Mesendoderm (in vitro differentiated cells): Measurements from ENCODE around the gene LCP1. TPM values are rescaled to one million over a fixed set of nuclear protein-coding genes. Genes with fewer than 3 reads are reported as not detected.

ENCODE experiments used
- DNase-seq: peaks from one replicate; pipeline ENCODE4 v3.0.0; 2013
- H2AK5ac ChIP-seq: 2 replicates; pipeline ENCODE4 v1.6.1; 2013; ENCODE audit warnings: low read length, inconsistent platforms
- H2BK120ac ChIP-seq: 2 replicates; pipeline ENCODE4 v1.6.1; 2013; ENCODE audit warnings: low read depth, mild to moderate bottlenecking, low read length, moderate library complexity, mixed read lengths
- H2BK15ac ChIP-seq: replicated peaks from 2 replicates; pipeline ENCODE4 v1.6.1; 2013; ENCODE audit warnings: low read depth, mild to moderate bottlenecking, moderate library complexity
- H2BK5ac ChIP-seq: 2 replicates; pipeline ENCODE4 v1.6.1; 2013; ENCODE audit warnings: low read length, inconsistent platforms
- H3K18ac ChIP-seq: 2 replicates; pipeline ENCODE4 v1.6.1; 2013; ENCODE audit warnings: mild to moderate bottlenecking, low read length, mixed read lengths
- H3K23ac ChIP-seq: one replicate; pipeline ENCODE4 v1.6.1; 2013; ENCODE audit warnings: low read length
- H3K27ac ChIP-seq: 2 replicates; pipeline ENCODE4 v1.5.1; 2013; ENCODE audit warnings: low read depth, mild to moderate bottlenecking, inconsistent platforms, low read length, moderate library complexity
- H3K27me3 ChIP-seq: 2 replicates; pipeline ENCODE4 v1.6.1; 2013; ENCODE audit warnings: low read length, control low read depth, mild to moderate bottlenecking, inconsistent platforms; ENCODE audit not compliant: insufficient read depth, poor library complexity
- H3K36me3 ChIP-seq: 2 replicates; pipeline ENCODE4 v1.6.1; 2013; ENCODE audit warnings: low read length, inconsistent platforms; ENCODE audit not compliant: control insufficient read depth, insufficient read depth
- H3K4ac ChIP-seq: one replicate; pipeline ENCODE4 v1.6.1; 2013; ENCODE audit warnings: low read depth, mild to moderate bottlenecking, low read length, moderate library complexity
- H3K4me1 ChIP-seq: 2 replicates; pipeline ENCODE4 v1.6.1; 2013; ENCODE audit warnings: low read depth, low read length, inconsistent platforms; ENCODE audit not compliant: control insufficient read depth
- H3K4me2 ChIP-seq: 2 replicates; pipeline ENCODE4 v1.6.1; 2013; ENCODE audit warnings: low read length
- H3K4me3 ChIP-seq: 2 replicates; pipeline ENCODE4 v1.5.1; 2013; ENCODE audit warnings: mild to moderate bottlenecking, low read length
- H3K56ac ChIP-seq: one replicate; pipeline ENCODE4 v1.6.1; 2013; ENCODE audit warnings: low read length
- H3K79me1 ChIP-seq: 2 replicates; pipeline ENCODE4 v1.6.1; 2013; ENCODE audit warnings: low read length, inconsistent platforms
- H3K79me2 ChIP-seq: 2 replicates; pipeline ENCODE4 v1.6.1; 2013; ENCODE audit warnings: mild to moderate bottlenecking, low read length; ENCODE audit not compliant: control insufficient read depth, insufficient read depth
- H3K9ac ChIP-seq: 2 replicates; pipeline ENCODE4 v1.6.1; 2013; ENCODE audit warnings: low read length, inconsistent platforms
- H4K5ac ChIP-seq: one replicate; pipeline ENCODE4 v1.6.1; 2013; ENCODE audit warnings: low read length
- H4K8ac ChIP-seq: one replicate; pipeline ENCODE4 v1.6.1; 2013; ENCODE audit warnings: low read depth, mild to moderate bottlenecking, control low read depth, low read length, moderate library complexity
- WGBS: extraction: QIAGEN DNeasy Blood & Tissue Kit; methylation state at CpG from one replicate; pipeline ENCODE4 v1.1.7; 2013; ENCODE audit warnings: low lambda C conversion rate, missing lambda C conversion rate; ENCODE audit not compliant: insufficient coverage; ENCODE audit errors: extremely low coverage; 5-methylcytosine and 5-hydroxymethylcytosine counted together
- small RNA-seq: library from polyadenylated mRNA; stranded (forward); fragments of <200 nt; extraction: miRNeasy Mini kit (QIAGEN cat#:217004); gene quantifications from one replicate; pipeline ENCODE3, GENCODE V24; 2013; ENCODE audit not compliant: insufficient read depth

LCP1 gene

GRCh38 chr13:46079770-46080169, 102.2 kb downstream of the LCP1 start:
- no peak overlapping the region for H3K18ac ChIP-seq
- no peaks in the 10 kb centered on the region for H3K79me2 ChIP-seq
- H3K4me3 ChIP-seq = no peak overlapping the region
- no peak overlapping the region for H3K27ac ChIP-seq
- no peak overlapping the region for H3K56ac ChIP-seq
- H4K8ac ChIP-seq = no peak overlapping the region
- H3K4me1 ChIP-seq = no peaks in the 10 kb centered on the region
- no peak overlapping the region for H2BK15ac ChIP-seq
- no peak for DNase-seq
- H2BK120ac ChIP-seq = no peak overlapping the region
- H3K27me3 ChIP-seq = no peaks in the 10 kb centered on the region
- no peak overlapping the region for H2AK5ac ChIP-seq
- no peak overlapping the region for H3K23ac ChIP-seq
- H4K5ac ChIP-seq = no peak overlapping the region
- no peaks in the 10 kb centered on the region for H3K79me1 ChIP-seq
- no peaks in the 10 kb centered on the region for H3K36me3 ChIP-seq
- H2BK5ac ChIP-seq = no peak overlapping the region
- H3K4ac ChIP-seq = no peak overlapping the region
- no peak overlapping the region for H3K9ac ChIP-seq
- WGBS = no CpG with 5 or more reads among the region's 2 CpGs
- no peak overlapping the region for H3K4me2 ChIP-seq

- H3K4ac ChIP-seq = no peak overlapping the region
- H2AK5ac ChIP-seq = no peak overlapping the region
- H3K23ac ChIP-seq = no peak overlapping the region
- H3K9ac ChIP-seq = no peak overlapping the region
- H2BK15ac ChIP-seq = no peak overlapping the region
- no peaks in the 10 kb centered on the region for H3K79me1 ChIP-seq
- DNase-seq = no peak
- no peaks in the 10 kb centered on the region for H3K27me3 ChIP-seq
- H3K56ac ChIP-seq = no peak overlapping the region
- H4K5ac ChIP-seq = no peak overlapping the region
- no peak overlapping the region for H3K27ac ChIP-seq
- no peak overlapping the region for H3K4me2 ChIP-seq
- WGBS = no CpG with 5 or more reads among the region's 1 CpG
- H3K36me3 ChIP-seq = no peaks in the 10 kb centered on the region
- H4K8ac ChIP-seq = no peak overlapping the region
- no peak overlapping the region for H3K4me3 ChIP-seq
- H3K4me1 ChIP-seq = no peaks in the 10 kb centered on the region
- no peak overlapping the region for H2BK5ac ChIP-seq
- H3K18ac ChIP-seq = no peak overlapping the region
- no peaks in the 10 kb centered on the region for H3K79me2 ChIP-seq
- H2BK120ac ChIP-seq = no peak overlapping the region
Measured at GRCh38 chr13:46077265-46077664, 104.7 kb downstream of the LCP1 start.

- no peak overlapping the region for H3K4me3 ChIP-seq
- H3K23ac ChIP-seq = no peak overlapping the region
- no peak overlapping the region for H3K4ac ChIP-seq
- H3K4me2 ChIP-seq = no peak overlapping the region
- no peaks in the 10 kb centered on the region for H3K36me3 ChIP-seq
- no peak overlapping the region for H2BK5ac ChIP-seq
- WGBS = 100% methylated on average over 1 of the region's 3 CpGs
- no peaks in the 10 kb centered on the region for H3K79me2 ChIP-seq
- no peak overlapping the region for H3K9ac ChIP-seq
- no peak overlapping the region for H3K56ac ChIP-seq
- H3K27me3 ChIP-seq = no peaks in the 10 kb centered on the region
- no peak for DNase-seq
- H2AK5ac ChIP-seq = no peak overlapping the region
- H3K18ac ChIP-seq = no peak overlapping the region
- H4K5ac ChIP-seq = no peak overlapping the region
- H4K8ac ChIP-seq = no peak overlapping the region
- no peaks in the 10 kb centered on the region for H3K4me1 ChIP-seq
- no peak overlapping the region for H2BK120ac ChIP-seq
- no peak overlapping the region for H2BK15ac ChIP-seq
- no peaks in the 10 kb centered on the region for H3K79me1 ChIP-seq
- H3K27ac ChIP-seq = no peak overlapping the region
Measured at GRCh38 chr13:46076827-46077226, 105.2 kb downstream of the LCP1 start.

Small RNA genes lying within 50 kb of the gene (small RNA-seq; reads per million reads assigned to genes)
- gene RN7SL288P = not detected
